GM19397 (cell line): ENCODE measurements around the gene ALOXE3.

ENCODE experiments used
- ATAC-seq: cut with Tn5 transposase; IDR thresholded peaks from one replicate; pipeline ENCODE4 v1.9.1; 2021; ENCODE audit warnings: mild to moderate bottlenecking, moderate library complexity; ENCODE audit not compliant: unreplicated experiment

Gene ALOXE3

DNA sequence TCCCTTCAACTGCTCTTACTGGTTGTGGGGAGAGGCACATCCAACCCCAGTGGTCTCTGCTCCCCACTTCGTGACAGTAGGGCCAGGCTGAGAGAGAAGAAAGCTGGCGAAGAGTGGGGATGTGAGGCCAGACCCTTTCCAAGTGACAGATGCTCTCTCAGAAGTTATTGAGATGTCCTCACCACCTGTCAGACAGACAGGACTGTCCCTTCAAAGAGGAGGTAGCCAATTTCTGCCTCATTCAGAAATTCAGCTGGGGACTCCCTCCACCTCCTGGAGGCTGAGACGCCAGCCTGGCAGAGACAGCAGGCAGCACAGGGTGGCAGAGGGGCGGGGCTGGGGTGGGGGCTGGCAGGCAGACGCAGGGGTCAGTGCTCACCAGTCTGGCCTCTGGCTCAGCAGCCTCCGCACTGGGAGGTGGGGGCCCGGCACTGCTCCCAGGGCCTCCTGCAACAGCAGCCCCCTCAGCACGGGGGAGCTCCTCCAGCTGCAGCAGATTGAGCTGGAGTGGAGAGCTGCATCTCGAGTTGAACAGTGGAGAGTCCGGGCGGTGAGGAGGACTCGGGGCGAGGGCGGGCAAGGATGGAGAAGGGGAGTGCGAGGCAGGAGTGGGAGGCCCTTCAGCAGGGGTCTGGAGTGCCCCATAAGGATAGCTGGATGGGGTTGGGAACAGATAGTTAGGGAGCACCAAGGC lies 24.7 kb upstream of the ALOXE3 start:
- ATAC-seq, result no peak

GRCh38 chr17:8142158-8142886 lies 24.0 kb upstream of the ALOXE3 start:
- no peak for ATAC-seq

DNA sequence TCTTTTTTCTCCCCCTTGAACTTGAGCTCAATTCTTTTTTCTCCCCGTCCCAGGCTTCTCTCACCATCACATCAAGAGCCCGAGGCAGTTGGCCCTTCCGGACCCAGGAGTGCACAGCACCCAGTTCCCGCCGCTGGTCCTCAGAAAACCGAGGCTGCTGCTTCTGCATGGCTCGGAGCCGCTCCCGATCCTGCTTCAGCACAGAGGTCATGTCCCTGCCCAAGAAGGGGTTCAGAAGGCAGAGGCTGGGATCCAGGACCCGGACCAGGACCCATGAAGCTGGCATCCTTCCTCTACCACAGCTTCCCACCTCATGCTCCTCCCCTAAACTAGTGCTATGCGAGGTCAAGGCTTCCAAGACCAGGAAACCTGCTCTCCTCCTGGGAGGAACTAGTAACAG lies 23.4 kb upstream of the ALOXE3 start:
- ATAC-seq, result no peak

- no peak for ATAC-seq
These were observed 22.7 kb upstream of the ALOXE3 start for GRCh38 chr17:8141045-8141444.

DNA sequence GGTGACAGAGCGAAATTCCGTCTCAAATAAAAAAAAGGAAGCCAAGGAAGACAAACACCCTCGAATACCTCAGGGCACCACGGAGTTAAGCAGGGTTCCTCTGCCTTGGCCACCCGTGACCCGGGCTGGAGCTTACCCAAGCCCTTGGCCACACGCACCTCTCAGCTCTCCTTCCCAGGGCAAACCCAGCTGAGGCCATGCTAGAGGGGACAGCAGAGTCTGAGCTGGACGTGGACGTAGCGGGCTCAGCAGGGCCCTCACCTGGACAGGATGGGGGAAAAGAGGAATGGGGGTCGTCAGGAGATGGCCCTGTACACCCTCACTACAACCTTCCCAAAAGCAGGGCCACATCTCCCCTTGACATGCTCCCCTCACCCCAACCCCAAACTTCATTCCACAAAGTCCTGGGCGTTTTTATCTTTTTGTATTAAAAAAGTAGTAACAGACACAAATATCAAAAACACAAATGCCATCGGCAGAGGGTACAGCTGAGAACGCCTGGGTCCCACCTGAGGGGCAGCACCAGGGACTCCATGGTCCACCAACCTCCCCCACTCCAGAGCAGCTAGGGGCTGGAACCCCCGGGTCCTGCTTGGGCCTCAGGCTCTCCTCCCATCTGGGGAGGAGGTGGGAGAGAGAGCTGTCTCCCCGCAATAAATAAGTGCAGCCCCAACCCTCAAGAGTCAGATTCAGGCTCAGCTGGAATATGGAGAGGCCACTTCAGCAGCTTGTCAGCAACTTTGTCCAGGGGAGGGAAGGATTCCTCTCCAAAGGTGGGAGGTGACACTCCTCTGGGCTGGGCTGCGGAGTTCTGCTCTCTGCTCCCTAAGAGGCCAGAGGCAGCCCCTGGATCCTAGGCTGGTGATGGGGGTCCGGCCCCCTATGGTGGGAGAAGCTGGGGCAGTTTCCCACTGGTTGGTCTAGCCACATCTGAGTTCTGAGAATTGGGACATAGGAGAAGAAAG lies 22.0 kb upstream of the ALOXE3 start:
- ATAC-seq, result no peak

- peak; percentile 89 for ATAC-seq
These were observed 20.5 kb upstream of the ALOXE3 start for GRCh38 chr17:8138672-8139371.

- no peak for ATAC-seq
These were observed 20.0 kb upstream of the ALOXE3 start for GRCh38 chr17:8138374-8138671.

DNA sequence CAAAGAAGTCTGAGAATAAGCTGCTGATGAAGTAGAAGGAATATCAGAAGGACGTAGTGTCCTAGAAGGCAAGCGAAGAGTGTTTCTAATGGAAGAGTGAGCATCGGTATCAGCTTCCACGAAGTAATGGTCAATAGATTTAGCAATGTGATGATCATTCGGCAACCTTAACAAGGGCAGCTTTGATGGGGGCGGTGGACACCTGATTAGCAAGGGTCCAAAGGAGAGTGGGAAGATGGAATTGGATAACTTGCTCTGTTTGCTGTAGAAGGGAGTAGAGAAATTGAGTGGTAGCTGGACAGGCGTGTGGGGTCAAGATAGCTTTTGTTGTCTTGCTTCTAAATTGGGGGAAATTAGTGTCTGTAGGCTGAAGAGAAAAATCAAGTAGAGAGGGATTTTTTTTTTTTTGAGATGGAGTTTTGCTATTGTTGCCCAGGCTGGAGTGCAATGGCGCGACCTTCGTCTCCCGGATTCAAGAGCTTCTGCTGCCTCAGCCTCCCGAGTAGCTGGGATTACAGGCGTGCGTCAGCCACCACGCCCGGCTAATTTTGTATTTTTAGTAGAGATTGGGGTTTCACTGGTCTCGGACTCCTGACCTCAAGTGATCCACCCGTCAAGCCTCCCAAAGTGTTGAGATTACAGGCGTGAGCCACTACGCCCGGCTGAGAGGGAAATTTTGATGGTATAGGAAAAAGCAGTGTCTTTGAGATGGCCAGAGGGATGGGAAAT lies 19.5 kb upstream of the ALOXE3 start:
- no peak for ATAC-seq

- no peak for ATAC-seq
These were observed 15.6 kb upstream of the ALOXE3 start for GRCh38 chr17:8133941-8134340.

DNA sequence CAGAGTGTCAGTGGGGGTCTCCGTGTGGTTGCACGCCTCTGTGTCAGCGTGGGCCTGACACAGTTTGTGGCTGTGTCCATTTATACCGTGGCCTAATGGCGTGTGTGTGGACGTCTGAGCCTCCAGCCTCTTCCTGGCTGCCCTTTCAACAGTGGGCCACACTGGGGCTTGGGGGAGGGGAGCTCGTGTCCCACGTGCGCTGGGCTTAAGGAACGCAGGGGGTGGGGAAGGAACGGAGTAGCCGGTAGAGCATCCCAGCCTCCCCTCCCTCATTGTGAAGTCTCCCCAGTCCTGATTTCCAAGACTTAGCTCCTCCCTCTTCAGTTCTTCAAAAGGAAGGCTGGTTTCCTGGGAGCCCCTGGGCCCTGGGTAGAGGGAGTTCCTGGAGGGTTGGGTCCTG lies 15.1 kb upstream of the ALOXE3 start:
- no peak for ATAC-seq

DNA sequence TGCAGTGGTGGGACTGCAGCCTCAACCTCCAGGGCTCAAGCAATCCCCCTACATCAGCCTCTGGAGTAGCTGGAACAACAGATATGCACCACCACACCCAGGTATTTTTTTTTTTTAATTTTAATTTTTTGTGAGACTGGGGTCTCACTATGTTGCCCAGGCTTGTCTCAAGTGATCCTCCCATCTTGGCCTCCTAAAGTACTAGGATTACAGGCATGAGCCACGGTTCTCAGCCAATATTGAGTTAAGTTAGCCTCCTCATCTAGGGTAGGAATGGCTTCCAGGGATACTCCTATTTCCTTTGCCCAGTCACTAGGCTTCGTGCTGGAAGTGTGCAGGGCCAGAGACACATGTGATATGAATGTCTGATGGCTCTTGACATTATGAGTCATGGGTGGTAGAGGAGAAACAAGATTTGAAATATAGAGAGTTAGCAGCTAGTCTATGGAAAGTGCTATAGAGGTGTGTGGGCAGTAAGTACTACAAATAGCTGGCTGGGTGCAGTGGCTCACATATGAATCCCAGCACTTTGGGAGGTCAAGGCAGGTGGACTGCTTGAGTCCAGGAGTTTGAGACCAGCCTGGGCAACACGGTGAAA lies 13.6 kb upstream of the ALOXE3 start:
- no peak for ATAC-seq

DNA sequence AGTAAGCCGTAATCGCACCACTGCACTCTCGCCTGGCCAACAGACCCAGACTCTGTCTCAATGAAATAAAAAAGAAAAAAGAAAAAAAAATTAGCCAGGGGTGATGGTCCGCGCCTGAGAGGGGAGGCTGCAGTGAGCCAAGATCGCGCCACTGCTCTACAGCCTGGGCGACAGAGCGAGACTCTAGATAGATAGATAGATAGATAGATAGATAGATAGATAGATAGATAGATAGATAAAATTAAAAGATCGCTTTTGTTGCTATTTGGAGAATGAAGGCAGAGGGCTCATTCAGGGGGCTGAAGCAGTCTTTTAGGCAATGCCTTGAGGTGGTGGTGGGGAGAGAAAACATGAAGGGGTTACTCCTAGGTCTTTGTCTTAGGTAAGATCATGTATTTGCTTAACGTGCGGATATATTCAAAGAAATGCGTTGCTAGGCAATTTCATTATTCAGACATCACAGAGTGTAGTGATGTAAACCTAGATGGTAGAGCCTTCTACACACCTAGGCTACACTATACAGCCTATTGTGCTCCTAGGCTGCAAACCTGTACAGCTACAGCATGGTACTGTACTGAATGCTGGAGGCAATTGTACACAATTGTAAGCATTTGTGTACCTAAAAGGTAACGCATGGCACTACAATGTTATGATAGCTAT lies 9.9 kb upstream of the ALOXE3 start:
- ATAC-seq, result no peak

DNA sequence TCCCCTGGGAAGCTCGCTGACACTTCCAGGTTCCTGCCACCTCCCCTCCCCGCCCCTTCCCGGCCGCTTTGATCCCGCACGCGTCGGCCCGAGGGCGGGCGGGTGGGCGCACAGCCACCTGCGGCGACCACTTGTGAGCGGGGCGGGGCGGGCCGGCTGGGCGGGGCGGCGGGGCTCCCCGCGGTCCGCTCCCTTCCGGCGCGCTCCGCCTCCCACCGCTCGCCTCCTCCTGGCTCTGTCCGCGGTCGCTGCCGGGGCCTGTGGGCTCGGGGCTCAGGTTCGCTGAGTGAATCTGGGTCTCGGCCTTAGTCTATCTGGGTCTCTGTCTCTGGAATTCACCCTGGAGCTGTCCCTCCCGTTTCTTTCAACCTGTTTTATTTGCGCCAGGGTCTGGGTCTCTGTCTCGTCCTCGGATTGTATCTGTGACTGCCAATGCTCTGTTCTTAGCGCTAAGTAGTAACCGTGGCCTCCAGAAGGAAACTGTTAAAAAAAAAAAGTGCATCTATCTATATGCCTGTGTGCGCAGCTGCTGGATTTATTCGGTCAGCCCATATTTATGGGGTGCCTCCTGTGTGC lies 8.3 kb upstream of the ALOXE3 start:
- ATAC-seq, result no peak

DNA sequence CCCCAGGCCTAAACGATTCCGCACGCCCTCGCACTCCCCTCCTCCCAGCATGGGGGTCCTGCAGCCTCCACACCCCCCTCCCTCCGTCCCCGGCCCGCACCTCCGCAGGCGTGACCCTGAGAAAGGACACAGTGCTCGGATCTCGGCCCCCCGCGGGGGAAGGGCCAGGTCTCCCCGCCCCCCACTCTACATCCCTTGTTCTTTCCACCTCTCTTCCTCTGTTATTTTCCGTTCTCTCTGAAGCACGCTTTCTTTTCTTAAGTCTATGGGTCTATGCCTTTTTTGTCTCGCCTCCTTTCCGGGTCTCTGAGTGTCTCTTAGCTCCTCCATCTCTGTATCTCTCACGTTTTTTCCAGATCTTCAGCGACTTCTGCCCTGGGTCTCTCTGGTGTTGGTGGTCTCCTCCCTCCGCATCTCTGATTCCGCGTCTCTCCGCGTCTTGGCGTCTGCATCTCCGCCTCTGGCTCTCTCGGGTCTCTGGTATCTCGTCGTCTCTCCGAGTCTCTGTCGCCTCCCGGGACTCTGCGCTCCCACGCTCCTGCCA lies 7.7 kb upstream of the ALOXE3 start:
- ATAC-seq, result no peak

GRCh38 chr17:8125154-8125946 lies 7.0 kb upstream of the ALOXE3 start:
- no peak for ATAC-seq

DNA sequence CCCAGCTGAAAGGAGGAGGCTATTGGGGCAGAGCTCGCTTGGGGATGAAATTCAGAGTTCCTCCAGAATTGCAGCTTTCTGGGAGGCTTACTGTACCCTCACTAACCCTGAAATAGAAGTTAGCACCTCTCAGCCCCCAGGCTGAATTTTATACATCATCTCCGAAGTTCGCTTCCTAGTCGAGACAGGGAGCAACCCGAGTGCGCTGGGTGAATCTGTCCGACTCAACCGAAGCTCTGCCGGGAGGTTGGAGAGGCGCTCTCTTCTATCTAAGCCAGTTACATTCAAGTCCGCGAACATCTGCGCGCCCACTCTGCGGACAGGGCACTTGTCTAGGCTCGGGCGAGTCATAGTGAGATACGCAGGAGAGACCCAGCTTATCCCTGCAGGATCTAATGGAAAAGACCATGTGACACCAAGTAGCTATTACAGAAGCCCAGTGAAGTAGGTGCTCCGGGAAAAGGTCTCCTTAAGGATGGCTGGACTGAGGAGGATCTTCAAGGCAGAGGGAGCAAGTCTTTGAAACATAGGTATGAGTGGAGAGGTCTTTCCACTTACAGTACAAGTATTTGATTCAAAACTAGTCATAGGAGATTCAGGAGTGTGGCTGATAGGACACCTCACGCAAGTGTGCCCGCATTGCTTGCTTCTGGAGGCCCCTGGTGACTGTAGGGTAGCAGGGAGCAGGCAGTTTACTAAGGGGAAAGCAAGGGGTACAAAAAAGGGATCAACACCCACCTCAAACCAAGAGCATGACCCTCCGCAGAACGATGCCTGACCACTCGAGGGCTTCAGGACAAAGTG lies 6.2 kb upstream of the ALOXE3 start:
- no peak for ATAC-seq

DNA sequence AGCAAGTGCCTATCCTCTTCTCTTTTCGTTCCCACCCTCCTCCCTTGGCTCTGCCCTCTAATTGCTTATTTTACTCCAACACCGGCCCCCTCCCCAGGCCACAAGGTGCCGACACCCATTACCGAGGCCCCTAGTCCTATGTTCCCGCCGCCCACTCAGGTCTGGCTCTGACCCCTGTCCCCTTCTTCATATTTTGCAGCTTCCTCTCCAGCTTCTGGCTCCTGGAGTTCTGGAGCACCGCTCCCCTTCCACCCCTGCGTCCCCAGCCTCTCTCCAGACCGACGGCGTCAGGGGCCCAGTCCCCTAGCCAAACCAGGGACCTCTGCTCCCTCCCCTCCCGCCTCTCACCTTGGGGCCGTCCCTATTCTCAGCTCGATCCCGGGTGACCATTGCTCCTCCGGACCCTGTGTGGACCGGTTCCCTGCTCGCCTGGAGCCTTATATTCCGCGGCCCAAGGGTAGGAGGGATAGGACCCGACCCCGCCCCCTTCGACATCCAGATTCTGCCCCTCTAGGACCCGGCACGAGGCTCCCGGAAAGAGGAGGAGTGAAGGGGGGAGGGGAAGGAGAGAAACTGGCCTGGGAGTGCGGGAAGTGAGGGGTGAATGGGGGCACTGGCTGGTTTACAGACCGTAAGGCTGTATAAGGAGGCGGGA lies 5.5 kb upstream of the ALOXE3 start, which contains the start of gene HES7:
TSS of gene HES7 (minus strand) at position 412 of the 655 bp plus-strand sequence. CDS start at position 390, 22 bp downstream.
- ATAC-seq, result no peak
